ENCODE results near the gene RPL37.

DNA sequence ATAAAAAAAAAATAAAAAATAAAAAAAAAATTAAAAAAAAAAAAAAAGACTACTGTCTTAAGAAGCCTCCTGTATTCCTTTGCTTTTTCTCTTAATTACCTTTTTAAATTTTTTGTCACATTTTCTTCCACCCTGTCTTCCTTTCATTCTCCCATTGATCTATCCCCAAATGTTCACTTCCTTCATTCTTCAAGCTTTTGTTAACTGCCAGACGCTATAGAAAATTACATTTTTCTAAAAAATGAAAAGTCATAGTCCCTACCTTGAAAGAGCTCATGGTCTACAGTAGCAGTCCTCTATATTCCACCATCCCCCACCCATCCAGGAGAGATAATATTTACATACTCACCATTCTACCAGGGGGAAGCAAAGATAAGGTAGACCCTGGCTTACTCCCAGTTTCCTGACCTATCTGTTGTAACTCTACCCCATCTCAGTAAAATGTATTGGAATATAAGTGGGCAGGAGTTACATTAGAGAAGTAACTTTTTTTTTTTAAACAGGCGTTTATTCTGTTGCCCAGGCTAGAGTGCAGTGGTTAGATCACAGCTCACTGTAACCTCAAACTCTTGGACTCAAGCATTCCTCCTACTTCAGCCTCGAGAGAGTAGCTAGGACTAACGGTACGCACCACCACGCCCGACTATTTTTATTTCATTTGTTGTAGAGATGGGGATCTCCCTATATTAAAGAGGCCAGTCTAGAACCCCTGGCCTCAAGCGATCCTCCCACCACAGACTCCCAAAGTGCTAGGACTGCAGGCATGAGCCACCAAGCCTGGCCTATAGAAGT lies 33.1 kb downstream of the RPL37 start:
- TF ChIP-seq, protein P1, sequence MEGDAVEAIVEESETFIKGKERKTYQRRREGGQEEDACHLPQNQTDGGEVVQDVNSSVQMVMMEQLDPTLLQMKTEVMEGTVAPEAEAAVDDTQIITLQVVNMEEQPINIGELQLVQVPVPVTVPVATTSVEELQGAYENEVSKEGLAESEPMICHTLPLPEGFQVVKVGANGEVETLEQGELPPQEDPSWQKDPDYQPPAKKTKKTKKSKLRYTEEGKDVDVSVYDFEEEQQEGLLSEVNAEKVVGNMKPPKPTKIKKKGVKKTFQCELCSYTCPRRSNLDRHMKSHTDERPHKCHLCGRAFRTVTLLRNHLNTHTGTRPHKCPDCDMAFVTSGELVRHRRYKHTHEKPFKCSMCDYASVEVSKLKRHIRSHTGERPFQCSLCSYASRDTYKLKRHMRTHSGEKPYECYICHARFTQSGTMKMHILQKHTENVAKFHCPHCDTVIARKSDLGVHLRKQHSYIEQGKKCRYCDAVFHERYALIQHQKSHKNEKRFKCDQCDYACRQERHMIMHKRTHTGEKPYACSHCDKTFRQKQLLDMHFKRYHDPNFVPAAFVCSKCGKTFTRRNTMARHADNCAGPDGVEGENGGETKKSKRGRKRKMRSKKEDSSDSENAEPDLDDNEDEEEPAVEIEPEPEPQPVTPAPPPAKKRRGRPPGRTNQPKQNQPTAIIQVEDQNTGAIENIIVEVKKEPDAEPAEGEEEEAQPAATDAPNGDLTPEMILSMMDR (IDR thresholded peaks at IDR 0.05) = no peak
- no peak for TF ChIP-seq POLR2A (IDR thresholded peaks at IDR 0.05)
